Smooth muscle cell (in vitro differentiated cells): Measurements from ENCODE around the gene ZC3H18. TPM values are rescaled to one million over a fixed set of nuclear protein-coding genes. Genes with fewer than 3 reads are reported as not detected.

ENCODE experiments used
- DNase-seq: peaks from one replicate; lab custom pipeline; 2025; ENCODE audit not compliant: unreplicated experiment; lab: John Stamatoyannopoulos, UW
- H2AFZ ChIP-seq: fragments of 200-600 bp; sonication (generic); 2 replicates; pipeline ENCODE4 v1.6.0; 2016; ENCODE audit warnings: antibody characterized with exemption, low read depth, mild to moderate bottlenecking
- H3F3A ChIP-seq: fragments of 200-600 bp; sonication (generic); 2 replicates; pipeline ENCODE4 v1.6.0; 2017; ENCODE audit warnings: antibody characterized with exemption, low read depth
- H3K27ac ChIP-seq: fragments of 200-600 bp; sonication (generic); 2 replicates; pipeline ENCODE4 v1.5.1; 2016; ENCODE audit warnings: low read depth, mild to moderate bottlenecking
- H3K27me3 ChIP-seq: fragments of 200-600 bp; sonication (generic); 2 replicates; pipeline ENCODE4 v1.6.1; 2016; ENCODE audit warnings: low read depth, mild to moderate bottlenecking
- H3K36me3 ChIP-seq: fragments of 200-600 bp; sonication (generic); 2 replicates; pipeline ENCODE4 v1.5.1; 2016; ENCODE audit warnings: low read depth
- H3K4me1 ChIP-seq: fragments of 200-600 bp; sonication (generic); 2 replicates; pipeline ENCODE4 v1.5.1; 2016; ENCODE audit warnings: low read depth
- H3K4me2 ChIP-seq: fragments of 200-600 bp; sonication (generic); 2 replicates; pipeline ENCODE4 v1.6.0; 2016; ENCODE audit warnings: mild to moderate bottlenecking
- H3K4me3 ChIP-seq: fragments of 200-600 bp; sonication (generic); 2 replicates; pipeline ENCODE4 v1.5.1; 2016; ENCODE audit warnings: mild to moderate bottlenecking
- H3K79me2 ChIP-seq: fragments of 200-600 bp; sonication (generic); 2 replicates; pipeline ENCODE4 v1.6.0; 2016; ENCODE audit warnings: low read depth, mild to moderate bottlenecking
- H3K9ac ChIP-seq: fragments of 200-600 bp; sonication (generic); 2 replicates; pipeline ENCODE4 v1.6.0; 2016; ENCODE audit warnings: low read depth
- H3K9me3 ChIP-seq: fragments of 200-600 bp; sonication (generic); replicated peaks from 2 replicates; pipeline ENCODE4 v1.5.1; 2016; ENCODE audit warnings: low read depth
- H4K20me1 ChIP-seq: fragments of 200-600 bp; sonication (generic); 2 replicates; pipeline ENCODE4 v1.6.0; 2016; ENCODE audit warnings: low read depth
- WGBS: methylation state at CpG from one replicate; pipeline ENCODE4 v1.1.7; 2016; ENCODE audit warnings: low lambda C conversion rate; 5-methylcytosine and 5-hydroxymethylcytosine counted together
- polyA plus RNA-seq: library from polyadenylated mRNA; unstranded; fragments of >200 nt; fragmentation: Nextera tagmentation; extraction: Ambion mirVana; gene quantifications from 2 replicates; pipeline ENCODE4 v1.2.1, GENCODE V29; 2016
- total RNA-seq: library from RNA; depleted of rRNA; stranded (reverse); fragments of >200 nt; gene quantifications from 2 replicates; pipeline ENCODE4 v1.2.3, GENCODE V29; 2014
- TF ChIP-seq, protein P1 (sequence below): fragments of 200-600 bp; sonication (generic); IDR thresholded peaks from 2 replicates; pipeline ENCODE4 v1.5.1; 2017; ENCODE audit warnings: borderline replicate concordance, mild to moderate bottlenecking, antibody characterized with exemption; ENCODE audit not compliant: insufficient read depth, poor library complexity, severe bottlenecking

The ZC3H18 gene
- total and polyA plus RNA-seq, 2 experiments from 2014 or later = 14.6 to 30.4 TPM

- no peak for DNase-seq
- no peaks in the 10 kb centered on the region for H3K79me2 ChIP-seq
- H4K20me1 ChIP-seq = peaks cover 23% of the 10 kb centered on the region
- no peaks in the 10 kb centered on the region for H3F3A ChIP-seq
- no peak overlapping the region for H2AFZ ChIP-seq
- H3K9ac ChIP-seq = no peak overlapping the region
- no peak overlapping the region for H3K27ac ChIP-seq
- H3K4me3 ChIP-seq = no peak overlapping the region
- TF ChIP-seq, protein P1, sequence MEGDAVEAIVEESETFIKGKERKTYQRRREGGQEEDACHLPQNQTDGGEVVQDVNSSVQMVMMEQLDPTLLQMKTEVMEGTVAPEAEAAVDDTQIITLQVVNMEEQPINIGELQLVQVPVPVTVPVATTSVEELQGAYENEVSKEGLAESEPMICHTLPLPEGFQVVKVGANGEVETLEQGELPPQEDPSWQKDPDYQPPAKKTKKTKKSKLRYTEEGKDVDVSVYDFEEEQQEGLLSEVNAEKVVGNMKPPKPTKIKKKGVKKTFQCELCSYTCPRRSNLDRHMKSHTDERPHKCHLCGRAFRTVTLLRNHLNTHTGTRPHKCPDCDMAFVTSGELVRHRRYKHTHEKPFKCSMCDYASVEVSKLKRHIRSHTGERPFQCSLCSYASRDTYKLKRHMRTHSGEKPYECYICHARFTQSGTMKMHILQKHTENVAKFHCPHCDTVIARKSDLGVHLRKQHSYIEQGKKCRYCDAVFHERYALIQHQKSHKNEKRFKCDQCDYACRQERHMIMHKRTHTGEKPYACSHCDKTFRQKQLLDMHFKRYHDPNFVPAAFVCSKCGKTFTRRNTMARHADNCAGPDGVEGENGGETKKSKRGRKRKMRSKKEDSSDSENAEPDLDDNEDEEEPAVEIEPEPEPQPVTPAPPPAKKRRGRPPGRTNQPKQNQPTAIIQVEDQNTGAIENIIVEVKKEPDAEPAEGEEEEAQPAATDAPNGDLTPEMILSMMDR = no peak
- 89% methylated on average over 7 of the region's 17 CpGs for WGBS
- no peaks in the 10 kb centered on the region for H3K27me3 ChIP-seq
- no peaks in the 10 kb centered on the region for H3K4me1 ChIP-seq
- H3K4me2 ChIP-seq = no peak overlapping the region
- H3K36me3 ChIP-seq = no peaks in the 10 kb centered on the region
- no peaks in the 10 kb centered on the region for H3K9me3 ChIP-seq
Observed at GRCh38 chr16:88525663-88525990, 44.6 kb upstream of the ZC3H18 start.

- Histone ChIP-seq H3K4me2 (no peak overlapping the region), H3K27ac (no peak overlapping the region), H3K36me3 (no peaks in the 10 kb centered on the region), H3F3A (peaks cover 2% of the 10 kb centered on the region), H3K4me3 (no peak overlapping the region), H4K20me1 (peaks cover 23% of the 10 kb centered on the region), H2AFZ (no peak overlapping the region), H3K79me2 (no peaks in the 10 kb centered on the region), H3K9ac (no peak overlapping the region), H3K4me1 (no peaks in the 10 kb centered on the region), H3K9me3 (no peaks in the 10 kb centered on the region), H3K27me3 (no peaks in the 10 kb centered on the region)
- DNase-seq = no peak
- TF ChIP-seq, protein P1 = no peak
- 87% methylated on average over 29 of the region's 29 CpGs for WGBS
Observed at GRCh38 chr16:88526008-88526905, 43.9 kb upstream of the ZC3H18 start.

GRCh38 chr16:88526906-88527185, 43.4 kb upstream of the ZC3H18 start:
- H3K27ac ChIP-seq = no peak overlapping the region
- no peak overlapping the region for H3K4me2 ChIP-seq
- no peaks in the 10 kb centered on the region for H3K27me3 ChIP-seq
- H4K20me1 ChIP-seq = peaks cover 23% of the 10 kb centered on the region
- no peaks in the 10 kb centered on the region for H3K9me3 ChIP-seq
- H3K36me3 ChIP-seq = no peaks in the 10 kb centered on the region
- no peak overlapping the region for H3K4me3 ChIP-seq
- no peak overlapping the region for H3K9ac ChIP-seq
- DNase-seq = no peak
- peaks cover 7% of the 10 kb centered on the region for H3F3A ChIP-seq
- H3K79me2 ChIP-seq = no peaks in the 10 kb centered on the region
- H3K4me1 ChIP-seq = no peaks in the 10 kb centered on the region
- no peak overlapping the region for H2AFZ ChIP-seq
- WGBS = 89% methylated on average over 9 of the region's 9 CpGs
- TF ChIP-seq, protein P1 = no peak
